Endothelial cell of umbilical vein (primary cell): Measurements from ENCODE around the gene PIMREG. TPM values are rescaled to one million over a fixed set of nuclear protein-coding genes. Genes with fewer than 3 reads are reported as not detected.

Experiments used
- BruUV-seq: library from RNA; stranded (reverse); fragments of 400-500 nt; replicated peaks from 2 replicates; lab custom pipeline; 2021; lab: Mats Ljungman, UMichigan
- CTCF ChIA-PET: fragments of 300-600, 350-600 bp; sonication (Branson Sonifier 250); formaldehyde crosslinking; loops from one replicate; lab custom pipeline; 2021; ENCODE audit warnings: antibody characterized with exemption, inconsistent platforms; lab: Charles Lee
- POLR2A ChIA-PET: fragments of 300-600, 350-600 bp; sonication (Branson Sonifier 250); formaldehyde crosslinking; loops from one replicate; lab custom pipeline; 2021; ENCODE audit warnings: antibody characterized with exemption, inconsistent platforms; lab: Charles Lee
- DNase-seq: peaks from one replicate; pipeline ENCODE4 v3.0.0-alpha.2; 2011; ENCODE audit warnings: low read depth, low spot score
- FAIRE-seq: peaks from 2 replicates; lab custom pipeline; 2011; peaks lifted over from hg19 to GRCh38; lab: Jason Lieb, UNC
- H2AFZ ChIP-seq: 2 replicates; pipeline ENCODE4 v1.6.0; 2012; ENCODE audit warnings: low read depth, low read length, control low read depth, inconsistent platforms
- H3K27ac ChIP-seq: 2 replicates; pipeline ENCODE4 v1.5.1; 2011; ENCODE audit warnings: low read depth, mild to moderate bottlenecking, control low read depth, low read length, moderate library complexity; ENCODE audit not compliant: insufficient read depth
- H3K27me3 ChIP-seq, 2 experiments: 2 replicates each; pipeline versions ENCODE4 v1.6.0 to v1.6.1; 2011; ENCODE audit warnings: low read length in 2 of 2, mixed read lengths in 1 of 2; ENCODE audit not compliant: control insufficient read depth in 2 of 2, insufficient read depth in 2 of 2
- H3K36me3 ChIP-seq, 2 experiments: 2 replicates in 1 of 2; 3 replicates in 1 of 2; pipeline ENCODE4 v1.5.1; 2011; ENCODE audit warnings: low read length in 2 of 2, mild to moderate bottlenecking in 1 of 2, moderate library complexity in 1 of 2; ENCODE audit not compliant: control insufficient read depth in 2 of 2, insufficient read depth in 2 of 2; ENCODE audit errors: extremely low read depth in 1 of 2
- H3K4me1 ChIP-seq: 3 replicates; pipeline ENCODE4 v1.5.1; 2011; ENCODE audit warnings: mild to moderate bottlenecking, low read length; ENCODE audit not compliant: control insufficient read depth, insufficient read depth; ENCODE audit errors: extremely low read depth
- H3K4me2 ChIP-seq: 2 replicates; pipeline ENCODE4 v1.6.1; 2011; ENCODE audit warnings: low read length, control low read depth, mixed read lengths; ENCODE audit not compliant: insufficient read depth
- H3K4me3 ChIP-seq, 3 experiments: fragments of 200-600 bp in 1 of 3; sonication (generic), shearing (Covaris generic) in 1 of 3; replicated peaks in 1 of 3; 2 replicates each; pipeline ENCODE4 v1.5.1; 2011 to 2016; ENCODE audit warnings: control low read depth in 3 of 3, low read length in 3 of 3, mild to moderate bottlenecking in 2 of 3, inconsistent platforms in 1 of 3, low read depth in 1 of 3, moderate library complexity in 1 of 3; ENCODE audit not compliant: insufficient read depth in 1 of 3
- H3K79me2 ChIP-seq: 2 replicates; pipeline ENCODE4 v1.6.0; 2012; ENCODE audit warnings: low read length, inconsistent platforms; ENCODE audit not compliant: control insufficient read depth, insufficient read depth
- H3K9ac ChIP-seq: replicated peaks from 2 replicates; pipeline ENCODE3; 2011; ENCODE audit warnings: low read length, control low read depth; ENCODE audit not compliant: insufficient read depth; ENCODE audit errors: extremely low read depth
- H3K9me1 ChIP-seq: replicated peaks from 3 replicates; pipeline ENCODE4 v1.6.0; 2011; ENCODE audit warnings: mild to moderate bottlenecking, low read length; ENCODE audit not compliant: control insufficient read depth, insufficient read depth; ENCODE audit errors: extremely low read depth
- H3K9me3 ChIP-seq: replicated peaks from 2 replicates; pipeline ENCODE4 v1.5.1; 2012; ENCODE audit warnings: low read length, inconsistent platforms; ENCODE audit not compliant: control insufficient read depth, insufficient read depth
- H4K20me1 ChIP-seq: replicated peaks from 2 replicates; pipeline ENCODE3; 2011; ENCODE audit warnings: mild to moderate bottlenecking, low read length; ENCODE audit not compliant: control insufficient read depth, insufficient read depth; ENCODE audit errors: extremely low read depth
- CTCF ChIP-seq, 2 donors: IDR thresholded peaks; 1 replicate in 1 of 2; 2 replicates in 1 of 2; pipeline ENCODE4 v1.5.1; 2011; ENCODE audit warnings: low read length in 2 of 2, mild to moderate bottlenecking in 2 of 2, moderate library complexity in 2 of 2, control low read depth in 1 of 2, inconsistent platforms in 1 of 2, low read depth in 1 of 2; ENCODE audit not compliant: insufficient read depth in 1 of 2; ENCODE audit errors: extremely low read depth in 1 of 2
- EZH2 ChIP-seq: IDR thresholded peaks from 2 replicates; pipeline ENCODE4 v1.6.1; 2012; ENCODE audit warnings: borderline replicate concordance, low read depth, mild to moderate bottlenecking, moderate library complexity, low read length, inconsistent platforms; ENCODE audit not compliant: severe bottlenecking
- FOS ChIP-seq: IDR thresholded peaks from 2 replicates; pipeline ENCODE4 v1.6.1; 2011; ENCODE audit warnings: mild to moderate bottlenecking, low read length, moderate library complexity, borderline replicate concordance; ENCODE audit not compliant: insufficient read depth
- GATA2 ChIP-seq: IDR thresholded peaks from 2 replicates; pipeline ENCODE4 v1.7.0; 2011; ENCODE audit warnings: low read depth, mild to moderate bottlenecking, moderate library complexity, mixed read lengths, low read length; ENCODE audit not compliant: insufficient read length, insufficient read depth
- JUN ChIP-seq: IDR thresholded peaks from 2 replicates; pipeline ENCODE4 v1.6.1; 2011; ENCODE audit warnings: borderline replicate concordance, low read depth; ENCODE audit not compliant: insufficient read length, insufficient read depth
- MYC ChIP-seq: IDR thresholded peaks from one replicate; pipeline ENCODE4 v1.6.1; 2011; ENCODE audit warnings: mild to moderate bottlenecking, low read depth, low read length
- POLR2A ChIP-seq: IDR thresholded peaks from 2 replicates; pipeline ENCODE4 v1.6.1; 2012; ENCODE audit warnings: low read depth, mild to moderate bottlenecking, control low read depth, low read length
- POLR2AphosphoS5 ChIP-seq: IDR thresholded peaks from 2 replicates; pipeline ENCODE4 v1.6.1; 2012; ENCODE audit warnings: low read depth, mild to moderate bottlenecking, control low read depth, low read length, moderate library complexity; ENCODE audit not compliant: insufficient read depth
- dilution Hi-C: fragments of 300-500 bp; cut with MboI; formaldehyde crosslinking; loops from one replicate; pipeline ENCODE4 v1.15.0; 2019; ENCODE audit warnings: low sequenced_read_pairs; ENCODE audit not compliant: extremely low pct_ligation_motif_present
- intact Hi-C: fragments of 100-400 bp; cut with micrococcal nuclease; formaldehyde crosslinking; loops from one replicate; pipeline ENCODE4 v1.10.0; 2022
- polyA plus RNA-seq, 4 experiments: library from polyadenylated mRNA; depleted of rRNA in 3 of 4; stranded (reverse) in 3 of 4; unstranded in 1 of 4; fragments of >200 nt; gene quantifications; 2 replicates each; pipeline versions ENCODE4 v1.2.1 to v1.2.3, GENCODE V29; 2011 to 2012; ENCODE audit warnings: missing spikeins in 1 of 4
- total RNA-seq: library from RNA; stranded (reverse); gene quantifications from 2 replicates; pipeline ENCODE4 v1.2.3, GENCODE V29; 2021
- TF ChIP-seq, protein P1 (sequence below): IDR thresholded peaks from 2 replicates; pipeline ENCODE4 v1.6.1; 2011; ENCODE audit not compliant: insufficient read depth, insufficient read length

Gene PIMREG
- total and polyA plus RNA-seq, 2 donors (not counting 3 experiments of a cell fraction or from before 2014, with no cell fraction given), result 26.3 to 37.7 TPM

DNA sequence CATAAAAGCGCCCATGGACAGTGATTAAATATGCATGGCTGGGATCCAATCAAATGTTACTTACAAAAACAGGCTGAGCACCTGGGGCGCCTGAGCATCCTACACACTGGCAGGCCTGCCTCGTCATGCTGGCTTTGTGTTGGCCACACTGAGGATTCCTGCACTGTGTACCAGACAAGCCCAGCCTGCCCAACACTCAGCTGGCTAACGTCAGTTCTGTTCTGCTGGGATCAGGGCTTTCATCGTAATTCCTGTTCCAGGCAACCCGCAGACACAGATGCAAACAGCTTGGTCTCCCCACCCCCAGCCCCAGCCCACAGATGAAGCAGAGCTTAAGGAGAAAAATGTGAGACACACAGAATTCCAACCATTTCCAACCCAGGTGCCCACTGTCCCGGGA, 30.7 kb downstream of the PIMREG start:
- Histone ChIP-seq H3K4me2 (no peak overlapping the region), H3K27ac (no peak overlapping the region), H4K20me1 (no peaks in the 10 kb centered on the region), H3K36me3 (no peaks in the 10 kb centered on the region), H3K9ac (no peak overlapping the region), H3K79me2 (no peaks in the 10 kb centered on the region), H3K4me3 (no peak overlapping the region), H3K9me1 (no peaks in the 10 kb centered on the region), H3K27me3 (no peaks in the 10 kb centered on the region), H2AFZ (no peak overlapping the region), H3K4me1 (peaks cover 15% of the 10 kb centered on the region), H3K9me3 (no peaks in the 10 kb centered on the region)
- TF ChIP-seq CTCF (IDR thresholded peaks at IDR 0.05; ENCODE audit: extremely low read depth in 1 of 2, insufficient read depth in 1 of 2, low read depth in 1 of 2, low read length in 2 of 2) (no peak), POLR2AphosphoS5 (no peak), EZH2 (no peak), POLR2A (no peak), GATA2 (no peak), MYC (no peak), JUN (no peak), FOS (no peak)
- TF ChIP-seq, protein P1, sequence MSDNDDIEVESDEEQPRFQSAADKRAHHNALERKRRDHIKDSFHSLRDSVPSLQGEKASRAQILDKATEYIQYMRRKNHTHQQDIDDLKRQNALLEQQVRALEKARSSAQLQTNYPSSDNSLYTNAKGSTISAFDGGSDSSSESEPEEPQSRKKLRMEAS, result no peak
- intact Hi-C loops, result loop anchor here (5.0 kb wide), 2 partner anchors 32 to 147 kb away; no protein-coding TSS in a partner anchor
- no TSS peak for BruUV-seq
- dilution Hi-C loops, result no loop called here
- FAIRE-seq, result no peak
- CTCF ChIA-PET, result interaction anchor here (1.0 to 5.8 kb wide), 7 partner anchors 11 to 174 kb away, joined by 4 to 77 read pairs (median 7); partner anchors contain the start of genes KIAA0753 and TXNDC17
- DNase-seq, result no peak
- POLR2A ChIA-PET, result no interaction called here
